Endothelial cell of umbilical vein (primary cell): ENCODE measurements around the gene ICAM3. TPM values are rescaled to one million over a fixed set of nuclear protein-coding genes. Genes with fewer than 3 reads are reported as not detected.

ENCODE experiments used
- BruUV-seq: library from RNA; stranded (reverse); fragments of 400-500 nt; replicated peaks from 2 replicates; lab custom pipeline; 2021; lab: Mats Ljungman, UMichigan
- CTCF ChIA-PET: fragments of 300-600, 350-600 bp; sonication (Branson Sonifier 250); formaldehyde crosslinking; loops from one replicate; lab custom pipeline; 2021; ENCODE audit warnings: antibody characterized with exemption, inconsistent platforms; lab: Charles Lee
- POLR2A ChIA-PET: fragments of 300-600, 350-600 bp; sonication (Branson Sonifier 250); formaldehyde crosslinking; loops from one replicate; lab custom pipeline; 2021; ENCODE audit warnings: antibody characterized with exemption, inconsistent platforms; lab: Charles Lee
- DNase-seq: peaks from one replicate; pipeline ENCODE4 v3.0.0-alpha.2; 2011; ENCODE audit warnings: low read depth, low spot score
- FAIRE-seq: peaks from 2 replicates; lab custom pipeline; 2011; peaks lifted over from hg19 to GRCh38; lab: Jason Lieb, UNC
- H2AFZ ChIP-seq: 2 replicates; pipeline ENCODE4 v1.6.0; 2012; ENCODE audit warnings: low read depth, low read length, control low read depth, inconsistent platforms
- H3K27ac ChIP-seq: 2 replicates; pipeline ENCODE4 v1.5.1; 2011; ENCODE audit warnings: low read depth, mild to moderate bottlenecking, control low read depth, low read length, moderate library complexity; ENCODE audit not compliant: insufficient read depth
- H3K27me3 ChIP-seq, 2 experiments: 2 replicates each; pipeline versions ENCODE4 v1.6.0 to v1.6.1; 2011; ENCODE audit warnings: low read length in 2 of 2, mixed read lengths in 1 of 2; ENCODE audit not compliant: control insufficient read depth in 2 of 2, insufficient read depth in 2 of 2
- H3K36me3 ChIP-seq, 2 experiments: 2 replicates in 1 of 2; 3 replicates in 1 of 2; pipeline ENCODE4 v1.5.1; 2011; ENCODE audit warnings: low read length in 2 of 2, mild to moderate bottlenecking in 1 of 2, moderate library complexity in 1 of 2; ENCODE audit not compliant: control insufficient read depth in 2 of 2, insufficient read depth in 2 of 2; ENCODE audit errors: extremely low read depth in 1 of 2
- H3K4me1 ChIP-seq: 3 replicates; pipeline ENCODE4 v1.5.1; 2011; ENCODE audit warnings: mild to moderate bottlenecking, low read length; ENCODE audit not compliant: control insufficient read depth, insufficient read depth; ENCODE audit errors: extremely low read depth
- H3K4me2 ChIP-seq: 2 replicates; pipeline ENCODE4 v1.6.1; 2011; ENCODE audit warnings: low read length, control low read depth, mixed read lengths; ENCODE audit not compliant: insufficient read depth
- H3K4me3 ChIP-seq, 3 experiments: fragments of 200-600 bp in 1 of 3; sonication (generic), shearing (Covaris generic) in 1 of 3; replicated peaks in 1 of 3; 2 replicates each; pipeline ENCODE4 v1.5.1; 2011 to 2016; ENCODE audit warnings: control low read depth in 3 of 3, low read length in 3 of 3, mild to moderate bottlenecking in 2 of 3, inconsistent platforms in 1 of 3, low read depth in 1 of 3, moderate library complexity in 1 of 3; ENCODE audit not compliant: insufficient read depth in 1 of 3
- H3K79me2 ChIP-seq: 2 replicates; pipeline ENCODE4 v1.6.0; 2012; ENCODE audit warnings: low read length, inconsistent platforms; ENCODE audit not compliant: control insufficient read depth, insufficient read depth
- H3K9ac ChIP-seq: replicated peaks from 2 replicates; pipeline ENCODE3; 2011; ENCODE audit warnings: low read length, control low read depth; ENCODE audit not compliant: insufficient read depth; ENCODE audit errors: extremely low read depth
- H3K9me1 ChIP-seq: replicated peaks from 3 replicates; pipeline ENCODE4 v1.6.0; 2011; ENCODE audit warnings: mild to moderate bottlenecking, low read length; ENCODE audit not compliant: control insufficient read depth, insufficient read depth; ENCODE audit errors: extremely low read depth
- H3K9me3 ChIP-seq: replicated peaks from 2 replicates; pipeline ENCODE4 v1.5.1; 2012; ENCODE audit warnings: low read length, inconsistent platforms; ENCODE audit not compliant: control insufficient read depth, insufficient read depth
- H4K20me1 ChIP-seq: replicated peaks from 2 replicates; pipeline ENCODE3; 2011; ENCODE audit warnings: mild to moderate bottlenecking, low read length; ENCODE audit not compliant: control insufficient read depth, insufficient read depth; ENCODE audit errors: extremely low read depth
- CTCF ChIP-seq, 2 donors: IDR thresholded peaks; 1 replicate in 1 of 2; 2 replicates in 1 of 2; pipeline ENCODE4 v1.5.1; 2011; ENCODE audit warnings: low read length in 2 of 2, mild to moderate bottlenecking in 2 of 2, moderate library complexity in 2 of 2, control low read depth in 1 of 2, inconsistent platforms in 1 of 2, low read depth in 1 of 2; ENCODE audit not compliant: insufficient read depth in 1 of 2; ENCODE audit errors: extremely low read depth in 1 of 2
- EZH2 ChIP-seq: IDR thresholded peaks from 2 replicates; pipeline ENCODE4 v1.6.1; 2012; ENCODE audit warnings: borderline replicate concordance, low read depth, mild to moderate bottlenecking, moderate library complexity, low read length, inconsistent platforms; ENCODE audit not compliant: severe bottlenecking
- POLR2AphosphoS5 ChIP-seq: IDR thresholded peaks from 2 replicates; pipeline ENCODE4 v1.6.1; 2012; ENCODE audit warnings: low read depth, mild to moderate bottlenecking, control low read depth, low read length, moderate library complexity; ENCODE audit not compliant: insufficient read depth
- dilution Hi-C: fragments of 300-500 bp; cut with MboI; formaldehyde crosslinking; loops from one replicate; pipeline ENCODE4 v1.15.0; 2019; ENCODE audit warnings: low sequenced_read_pairs; ENCODE audit not compliant: extremely low pct_ligation_motif_present
- intact Hi-C: fragments of 100-400 bp; cut with micrococcal nuclease; formaldehyde crosslinking; loops from one replicate; pipeline ENCODE4 v1.10.0; 2022
- polyA plus RNA-seq, 4 experiments: library from polyadenylated mRNA; depleted of rRNA in 3 of 4; stranded (reverse) in 3 of 4; unstranded in 1 of 4; fragments of >200 nt; gene quantifications; 2 replicates each; pipeline versions ENCODE4 v1.2.1 to v1.2.3, GENCODE V29; 2011 to 2012; ENCODE audit warnings: missing spikeins in 1 of 4
- total RNA-seq: library from RNA; stranded (reverse); gene quantifications from 2 replicates; pipeline ENCODE4 v1.2.3, GENCODE V29; 2021

ICAM3 gene
- total and polyA plus RNA-seq, 2 donors (not counting 3 experiments of a cell fraction or from before 2014, with no cell fraction given), result 6.7 to 11.6 TPM

- Histone ChIP-seq H2AFZ (no peak overlapping the region), H3K4me3 (no peak overlapping the region), H3K36me3 (no peaks in the 10 kb centered on the region), H3K9me3 (no peaks in the 10 kb centered on the region), H3K4me1 (peaks cover 24% of the 10 kb centered on the region), H3K27me3 (peaks cover 54 to 67% of the 10 kb centered on the region in 2 experiments), H3K9ac (no peak overlapping the region), H3K4me2 (no peak overlapping the region), H3K79me2 (no peaks in the 10 kb centered on the region), H4K20me1 (no peaks in the 10 kb centered on the region), H3K27ac (no peak overlapping the region), H3K9me1 (no peaks in the 10 kb centered on the region)
- dilution Hi-C loops (no loop called here), intact Hi-C loops (no loop called here)
- no TSS peak for BruUV-seq
- DNase-seq (no peak), FAIRE-seq (no peak)
- CTCF ChIA-PET, result interaction anchor here (1.0 to 3.2 kb wide), 3 partner anchors 24 to 95 kb away, joined by 3 to 18 read pairs (median 4); no protein-coding TSS in a partner anchor
- POLR2A ChIA-PET, result no interaction called here
- TF ChIP-seq CTCF (IDR thresholded peaks at IDR 0.05; ENCODE audit: extremely low read depth in 1 of 2, insufficient read depth in 1 of 2, low read depth in 1 of 2, low read length in 2 of 2) (no peak), EZH2 (peak; percentile 64), POLR2AphosphoS5 (no peak)
Measured at GRCh38 chr19:10293637-10294367, 45.6 kb downstream of the ICAM3 start.
